ENCODE data around the gene EGR2.
"Not testable (repeated sequence)": the region's sequence is repeated elsewhere in the genome, so short reads cannot be mapped to it uniquely, and the experiment has no call there.

- TF ChIP-seq, protein P1, sequence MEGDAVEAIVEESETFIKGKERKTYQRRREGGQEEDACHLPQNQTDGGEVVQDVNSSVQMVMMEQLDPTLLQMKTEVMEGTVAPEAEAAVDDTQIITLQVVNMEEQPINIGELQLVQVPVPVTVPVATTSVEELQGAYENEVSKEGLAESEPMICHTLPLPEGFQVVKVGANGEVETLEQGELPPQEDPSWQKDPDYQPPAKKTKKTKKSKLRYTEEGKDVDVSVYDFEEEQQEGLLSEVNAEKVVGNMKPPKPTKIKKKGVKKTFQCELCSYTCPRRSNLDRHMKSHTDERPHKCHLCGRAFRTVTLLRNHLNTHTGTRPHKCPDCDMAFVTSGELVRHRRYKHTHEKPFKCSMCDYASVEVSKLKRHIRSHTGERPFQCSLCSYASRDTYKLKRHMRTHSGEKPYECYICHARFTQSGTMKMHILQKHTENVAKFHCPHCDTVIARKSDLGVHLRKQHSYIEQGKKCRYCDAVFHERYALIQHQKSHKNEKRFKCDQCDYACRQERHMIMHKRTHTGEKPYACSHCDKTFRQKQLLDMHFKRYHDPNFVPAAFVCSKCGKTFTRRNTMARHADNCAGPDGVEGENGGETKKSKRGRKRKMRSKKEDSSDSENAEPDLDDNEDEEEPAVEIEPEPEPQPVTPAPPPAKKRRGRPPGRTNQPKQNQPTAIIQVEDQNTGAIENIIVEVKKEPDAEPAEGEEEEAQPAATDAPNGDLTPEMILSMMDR (conservative IDR thresholded peaks at IDR 0.05 in 1 of 2, IDR thresholded peaks at IDR 0.05 in 1 of 2; ENCODE audit: extremely low read depth in 1 of 2, insufficient read depth in 1 of 2, low read depth in 1 of 2, low read length in 2 of 2), result not testable (repeated sequence)
- TF ChIP-seq EZH2 (IDR thresholded peaks at IDR 0.05; ENCODE audit: borderline replicate concordance, low read length), result not testable (repeated sequence)
These were observed 27.9 kb downstream of the EGR2 start for GRCh38 chr10:62788285-62788684.
